ENCODE measurements around the gene USP6NL. TPM values are rescaled to one million over a fixed set of nuclear protein-coding genes. Genes with fewer than 3 reads are reported as not detected.

USP6NL gene
- total RNA-seq, 4 donors from 2014 or later, result 13.2 to 24.6 (median 19.4) TPM

DNA sequence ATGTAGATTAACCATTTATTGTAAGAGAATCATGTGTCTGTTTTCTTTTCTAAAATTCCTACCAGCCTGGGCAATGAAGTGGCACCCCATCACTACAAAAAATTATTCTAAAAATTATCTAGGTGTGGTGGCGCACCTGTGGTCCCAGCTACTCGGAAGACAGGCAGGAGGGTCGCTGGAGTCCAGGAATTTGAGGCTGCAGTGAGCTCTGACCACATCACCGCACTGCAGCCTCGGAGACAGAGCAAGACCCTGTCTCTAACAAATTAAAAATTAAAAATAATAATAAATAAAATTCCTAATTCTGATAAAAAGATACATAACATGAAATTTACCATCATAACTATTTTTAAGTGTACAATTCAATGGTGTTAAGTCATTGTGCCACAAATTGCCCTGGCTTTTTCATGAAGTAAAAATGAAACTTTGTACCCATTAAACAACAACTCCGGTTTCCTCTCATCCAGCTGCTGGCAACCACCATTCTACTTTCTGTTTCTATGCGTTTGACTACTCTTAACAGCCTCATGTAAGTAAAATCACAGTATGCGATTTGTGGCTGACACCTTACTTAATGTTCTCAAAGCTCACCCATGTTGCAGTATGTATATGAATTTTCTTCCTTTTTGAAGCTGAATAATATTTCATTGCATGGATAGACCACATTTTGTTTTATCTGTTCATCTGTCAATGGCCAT is 20.6 kb upstream of the USP6NL start:
- TF ChIP-seq, protein P1, sequence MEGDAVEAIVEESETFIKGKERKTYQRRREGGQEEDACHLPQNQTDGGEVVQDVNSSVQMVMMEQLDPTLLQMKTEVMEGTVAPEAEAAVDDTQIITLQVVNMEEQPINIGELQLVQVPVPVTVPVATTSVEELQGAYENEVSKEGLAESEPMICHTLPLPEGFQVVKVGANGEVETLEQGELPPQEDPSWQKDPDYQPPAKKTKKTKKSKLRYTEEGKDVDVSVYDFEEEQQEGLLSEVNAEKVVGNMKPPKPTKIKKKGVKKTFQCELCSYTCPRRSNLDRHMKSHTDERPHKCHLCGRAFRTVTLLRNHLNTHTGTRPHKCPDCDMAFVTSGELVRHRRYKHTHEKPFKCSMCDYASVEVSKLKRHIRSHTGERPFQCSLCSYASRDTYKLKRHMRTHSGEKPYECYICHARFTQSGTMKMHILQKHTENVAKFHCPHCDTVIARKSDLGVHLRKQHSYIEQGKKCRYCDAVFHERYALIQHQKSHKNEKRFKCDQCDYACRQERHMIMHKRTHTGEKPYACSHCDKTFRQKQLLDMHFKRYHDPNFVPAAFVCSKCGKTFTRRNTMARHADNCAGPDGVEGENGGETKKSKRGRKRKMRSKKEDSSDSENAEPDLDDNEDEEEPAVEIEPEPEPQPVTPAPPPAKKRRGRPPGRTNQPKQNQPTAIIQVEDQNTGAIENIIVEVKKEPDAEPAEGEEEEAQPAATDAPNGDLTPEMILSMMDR (IDR thresholded peaks at IDR 0.05; ENCODE audit: low read depth), result no peak

DNA sequence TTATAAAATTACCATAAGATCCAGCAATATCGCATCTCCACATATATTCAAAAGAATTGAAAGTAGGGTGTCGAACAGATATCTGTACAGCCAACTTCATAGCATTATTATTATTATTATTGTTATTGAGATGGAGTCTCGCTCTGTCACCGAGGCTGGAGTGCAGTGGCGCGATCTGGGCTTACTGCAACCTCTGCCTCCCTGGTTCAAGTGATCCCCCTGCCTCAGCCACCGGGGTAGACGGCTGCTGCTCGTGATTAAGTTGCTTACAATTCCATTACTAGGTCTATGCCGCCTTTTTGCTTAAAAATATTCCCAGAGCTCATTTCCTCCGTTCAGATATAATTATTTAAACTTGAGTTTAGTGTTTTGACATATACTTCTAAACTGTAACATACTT is 19.8 kb upstream of the USP6NL start:
- TF ChIP-seq, protein P1 (IDR thresholded peaks at IDR 0.05; ENCODE audit: low read depth), result no peak

DNA sequence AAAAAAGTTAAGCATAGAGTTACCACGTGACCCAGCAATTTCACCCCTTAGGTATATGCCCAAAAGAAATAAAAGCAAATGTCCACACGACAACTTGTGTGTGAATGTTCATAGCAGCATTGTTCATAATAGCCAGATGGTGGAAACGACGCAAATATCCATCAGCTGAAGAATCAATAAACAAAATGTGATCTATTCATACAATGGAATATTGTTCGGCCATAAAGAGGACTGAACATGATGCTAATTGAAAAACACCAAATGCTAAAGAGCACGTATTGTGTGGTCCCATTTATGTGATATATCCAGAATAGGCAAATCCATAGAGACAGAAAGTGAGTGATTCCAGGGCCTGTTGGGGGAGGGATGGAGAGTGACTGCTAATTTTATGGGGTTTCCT is 18.3 kb upstream of the USP6NL start:
- TF ChIP-seq, protein P1 (IDR thresholded peaks at IDR 0.05; ENCODE audit: low read depth), result no peak

DNA sequence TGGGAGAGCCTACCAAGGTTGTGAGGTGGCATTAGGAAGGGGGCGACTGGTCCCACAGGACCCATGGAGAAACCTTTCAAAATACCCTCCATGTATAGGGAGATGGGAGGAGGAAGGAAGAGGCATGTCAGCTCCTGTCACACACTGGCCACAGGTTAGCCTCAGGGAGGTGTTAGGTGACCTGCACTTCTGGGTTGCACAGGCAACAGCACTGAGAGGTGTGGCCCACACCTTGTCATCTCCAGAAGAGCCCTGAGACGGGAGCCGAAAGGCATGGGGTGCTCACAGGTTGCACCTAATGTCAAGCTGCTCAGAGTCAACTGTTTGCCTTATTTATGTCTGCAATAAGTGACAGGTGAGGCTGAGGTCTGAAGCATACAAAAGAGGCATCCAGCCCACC is 14.6 kb upstream of the USP6NL start:
- TF ChIP-seq, protein P1 (IDR thresholded peaks at IDR 0.05; ENCODE audit: low read depth), result no peak

DNA sequence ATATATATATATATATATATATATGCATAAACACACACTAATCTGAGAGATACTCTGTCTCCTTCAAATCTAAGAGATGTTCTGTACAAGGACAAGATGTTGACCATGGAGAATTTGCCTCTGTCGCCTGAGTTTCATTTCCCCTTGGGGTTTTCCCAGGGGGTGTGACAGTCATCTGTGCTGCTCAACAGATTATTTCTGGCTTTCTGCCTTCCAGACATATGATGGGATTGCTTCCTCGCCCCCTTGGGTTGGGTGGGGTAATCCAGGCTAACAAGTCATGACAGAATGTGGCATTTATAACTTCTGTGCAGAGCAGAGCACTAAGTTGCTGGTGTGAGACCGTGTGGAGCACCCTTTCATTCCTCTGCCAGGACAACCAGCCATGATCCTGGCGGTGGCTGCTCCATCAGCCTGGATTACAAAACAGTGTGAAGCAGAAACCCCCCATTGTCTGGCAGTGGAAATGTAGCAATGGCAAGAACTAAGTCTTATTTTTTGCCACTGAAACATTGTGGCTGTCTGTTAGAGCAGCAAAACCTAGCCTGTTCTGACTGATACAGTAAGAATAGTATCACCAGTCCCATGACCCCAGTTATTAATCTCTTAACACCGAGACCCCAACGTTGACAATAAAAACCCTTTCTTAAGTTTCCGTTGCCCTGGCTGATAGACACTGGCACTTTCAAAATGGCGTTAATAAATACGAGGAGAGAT is 13.7 kb upstream of the USP6NL start:
- TF ChIP-seq, protein P1 (IDR thresholded peaks at IDR 0.05; ENCODE audit: low read depth), result no peak

DNA sequence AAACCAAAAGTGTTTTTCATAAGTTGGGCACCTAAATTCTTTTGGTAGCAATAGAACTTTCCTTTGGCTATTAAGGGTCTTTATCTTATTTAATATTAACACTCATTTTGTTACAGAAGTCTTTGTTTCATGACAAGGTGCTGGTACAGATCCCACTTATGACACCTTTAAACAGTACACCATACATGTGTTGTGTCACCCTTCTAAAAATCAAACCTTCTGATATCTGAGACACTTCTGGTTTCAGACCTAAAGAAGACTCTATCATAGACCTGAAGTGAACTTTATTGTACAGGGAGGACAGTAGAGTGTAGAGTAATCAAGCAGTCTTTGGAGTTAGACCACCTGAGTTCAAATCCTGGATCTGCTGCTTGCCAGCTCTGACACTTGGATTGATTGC is 5.8 kb upstream of the USP6NL start:
- TF ChIP-seq, protein P1 (IDR thresholded peaks at IDR 0.05; ENCODE audit: low read depth), result no peak

DNA sequence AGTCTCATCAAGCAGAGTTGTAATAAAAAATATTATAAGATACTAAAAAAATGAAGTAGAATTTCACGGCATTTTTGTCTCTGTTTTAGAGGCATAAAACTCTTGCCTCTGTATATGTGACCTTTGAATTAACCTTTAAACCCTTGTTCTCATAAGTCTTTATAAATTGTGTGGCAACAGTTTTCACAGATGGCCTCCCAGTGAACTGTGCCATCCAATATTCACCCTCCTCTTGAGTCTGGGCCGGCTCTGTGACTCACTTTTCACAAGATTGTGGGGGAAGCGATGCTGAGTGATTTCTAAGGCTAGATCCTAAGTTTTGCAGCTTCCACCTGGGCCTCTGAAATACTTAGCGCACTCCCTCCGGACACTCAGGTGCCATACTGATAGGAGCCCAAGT is 4.6 kb upstream of the USP6NL start:
- TF ChIP-seq, protein P1 (IDR thresholded peaks at IDR 0.05; ENCODE audit: low read depth), result no peak
